Peyer's patch (tissue), 4 donors: ENCODE results near the gene ANKRD36.
"Not testable (repeated sequence)": the region's sequence is repeated elsewhere in the genome, so short reads cannot be mapped to it uniquely, and the experiment has no call there.

ENCODE experiments used
- POLR2A ChIP-seq, 2 donors: fragments of 450-650 bp; IDR thresholded peaks; one replicate each; pipeline ENCODE4 v1.5.1; 2017; ENCODE audit warnings: antibody characterized with exemption in 2 of 2, mild to moderate bottlenecking in 2 of 2, moderate library complexity in 2 of 2
- TF ChIP-seq, protein P1 (sequence below), 6 experiments: fragments of 450-650 bp in 4 of 6; fragments of 200-600 bp in 2 of 6; sonication (generic) in 1 of 6; IDR thresholded peaks; one replicate each; pipeline ENCODE4 v1.5.1; 2017 to 2019; ENCODE audit warnings: antibody characterized with exemption in 6 of 6, mild to moderate bottlenecking in 3 of 6, moderate library complexity in 1 of 6

- TF ChIP-seq, protein P1, sequence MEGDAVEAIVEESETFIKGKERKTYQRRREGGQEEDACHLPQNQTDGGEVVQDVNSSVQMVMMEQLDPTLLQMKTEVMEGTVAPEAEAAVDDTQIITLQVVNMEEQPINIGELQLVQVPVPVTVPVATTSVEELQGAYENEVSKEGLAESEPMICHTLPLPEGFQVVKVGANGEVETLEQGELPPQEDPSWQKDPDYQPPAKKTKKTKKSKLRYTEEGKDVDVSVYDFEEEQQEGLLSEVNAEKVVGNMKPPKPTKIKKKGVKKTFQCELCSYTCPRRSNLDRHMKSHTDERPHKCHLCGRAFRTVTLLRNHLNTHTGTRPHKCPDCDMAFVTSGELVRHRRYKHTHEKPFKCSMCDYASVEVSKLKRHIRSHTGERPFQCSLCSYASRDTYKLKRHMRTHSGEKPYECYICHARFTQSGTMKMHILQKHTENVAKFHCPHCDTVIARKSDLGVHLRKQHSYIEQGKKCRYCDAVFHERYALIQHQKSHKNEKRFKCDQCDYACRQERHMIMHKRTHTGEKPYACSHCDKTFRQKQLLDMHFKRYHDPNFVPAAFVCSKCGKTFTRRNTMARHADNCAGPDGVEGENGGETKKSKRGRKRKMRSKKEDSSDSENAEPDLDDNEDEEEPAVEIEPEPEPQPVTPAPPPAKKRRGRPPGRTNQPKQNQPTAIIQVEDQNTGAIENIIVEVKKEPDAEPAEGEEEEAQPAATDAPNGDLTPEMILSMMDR (IDR thresholded peaks at IDR 0.05): not testable (repeated sequence)
- TF ChIP-seq POLR2A (IDR thresholded peaks at IDR 0.05): not testable (repeated sequence)
These were observed 55.6 kb downstream of the ANKRD36 start for GRCh38 chr2:97168583-97168982.
